Colonic mucosa (tissue), 4 donors: Measurements from ENCODE around the gene PLCD1. TPM values are rescaled to one million over a fixed set of nuclear protein-coding genes. Genes with fewer than 3 reads are reported as not detected.
A peak's percentile ranks its signal among the peaks of the same experiment; 100 is the strongest.

Experiments
- DNase-seq: peaks from one replicate; pipeline ENCODE4 v3.0.0-alpha.2; 2020
- H3K27ac ChIP-seq: fragments of 200-600 bp; one replicate; pipeline ENCODE4 v1.8.0; 2021
- H3K27me3 ChIP-seq: fragments of 200-600 bp; one replicate; pipeline ENCODE4 v1.8.0; 2021
- H3K36me3 ChIP-seq: fragments of 200-600 bp; one replicate; pipeline ENCODE4 v1.8.0; 2021
- H3K4me1 ChIP-seq: fragments of 200-600 bp; one replicate; pipeline ENCODE4 v1.8.0; 2021; ENCODE audit warnings: mild to moderate bottlenecking
- H3K4me3 ChIP-seq: fragments of 200-600 bp; one replicate; pipeline ENCODE4 v1.8.0; 2021
- H3K9ac ChIP-seq, 2 donors: one replicate each; pipeline ENCODE4 v1.7.0; 2013; ENCODE audit warnings: control low read depth in 2 of 2, low read depth in 2 of 2, low read length in 2 of 2
- H3K9me3 ChIP-seq: fragments of 200-600 bp; one replicate; pipeline ENCODE4 v1.8.0; 2021
- intact Hi-C: fragments of 100-400 bp; cut with DNase I; formaldehyde crosslinking; loops from one replicate; pipeline ENCODE4 v1.14.1; 2022
- total RNA-seq, 2 donors: library from RNA; stranded (reverse); fragmentation: NEBNext Ultra II Directional in 1 of 2; extraction: Animal tissue kit (Norgen Biotek cat#: 25700) in 1 of 2; gene quantifications; one replicate each; pipeline ENCODE4 v1.2.1, GENCODE V29; 2021
- TF ChIP-seq, protein P1 (sequence below): fragments of 200-600 bp; IDR thresholded peaks from one replicate; pipeline ENCODE4 v1.8.0; 2022; ENCODE audit warnings: antibody characterized with exemption, mild to moderate bottlenecking
- donor health status: healthy.
- donor health status: DM: no; HTN: no; CAD: no.
- donor health status: DM: no; HTN: no; CAD: no.

The PLCD1 gene
- total RNA-seq, 2 donors from 2014 or later: 46.8 to 70.0 TPM

DNA sequence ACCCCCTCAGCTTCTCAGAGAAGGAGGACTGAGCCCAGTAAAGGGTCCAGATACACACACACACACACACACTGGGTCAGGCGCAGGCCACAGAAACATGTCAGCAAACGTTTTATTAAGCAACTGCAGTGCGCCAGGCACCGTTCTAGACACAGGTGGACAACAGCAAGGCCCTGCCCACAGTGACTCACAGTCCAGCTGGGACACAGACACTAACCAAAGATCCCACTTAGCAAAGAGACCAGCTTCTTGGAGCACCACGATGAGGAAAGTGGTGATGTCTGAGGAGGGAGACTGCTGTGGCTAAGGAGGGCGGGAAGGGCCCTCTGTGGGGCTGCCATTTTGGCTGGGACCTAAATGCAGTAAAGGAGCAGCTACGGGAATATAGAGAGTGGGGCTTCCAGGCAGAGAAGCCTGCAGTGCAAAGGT, 41.7 kb downstream of the PLCD1 start:
- TF ChIP-seq, protein P1, sequence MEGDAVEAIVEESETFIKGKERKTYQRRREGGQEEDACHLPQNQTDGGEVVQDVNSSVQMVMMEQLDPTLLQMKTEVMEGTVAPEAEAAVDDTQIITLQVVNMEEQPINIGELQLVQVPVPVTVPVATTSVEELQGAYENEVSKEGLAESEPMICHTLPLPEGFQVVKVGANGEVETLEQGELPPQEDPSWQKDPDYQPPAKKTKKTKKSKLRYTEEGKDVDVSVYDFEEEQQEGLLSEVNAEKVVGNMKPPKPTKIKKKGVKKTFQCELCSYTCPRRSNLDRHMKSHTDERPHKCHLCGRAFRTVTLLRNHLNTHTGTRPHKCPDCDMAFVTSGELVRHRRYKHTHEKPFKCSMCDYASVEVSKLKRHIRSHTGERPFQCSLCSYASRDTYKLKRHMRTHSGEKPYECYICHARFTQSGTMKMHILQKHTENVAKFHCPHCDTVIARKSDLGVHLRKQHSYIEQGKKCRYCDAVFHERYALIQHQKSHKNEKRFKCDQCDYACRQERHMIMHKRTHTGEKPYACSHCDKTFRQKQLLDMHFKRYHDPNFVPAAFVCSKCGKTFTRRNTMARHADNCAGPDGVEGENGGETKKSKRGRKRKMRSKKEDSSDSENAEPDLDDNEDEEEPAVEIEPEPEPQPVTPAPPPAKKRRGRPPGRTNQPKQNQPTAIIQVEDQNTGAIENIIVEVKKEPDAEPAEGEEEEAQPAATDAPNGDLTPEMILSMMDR: no peak
- peak; percentile 64 for DNase-seq
- H3K36me3 ChIP-seq: no peaks in the 10 kb centered on the region
- peaks cover 22% of the 10 kb centered on the region for H3K4me1 ChIP-seq
- H3K27ac ChIP-seq: peak overlapping the region; percentile 91
- intact Hi-C loops: no loop called here
- H3K9me3 ChIP-seq: no peaks in the 10 kb centered on the region
- peak overlapping the region; percentile 56 to 71 for H3K9ac ChIP-seq
- no peak overlapping the region for H3K4me3 ChIP-seq
- no peaks in the 10 kb centered on the region for H3K27me3 ChIP-seq

DNA sequence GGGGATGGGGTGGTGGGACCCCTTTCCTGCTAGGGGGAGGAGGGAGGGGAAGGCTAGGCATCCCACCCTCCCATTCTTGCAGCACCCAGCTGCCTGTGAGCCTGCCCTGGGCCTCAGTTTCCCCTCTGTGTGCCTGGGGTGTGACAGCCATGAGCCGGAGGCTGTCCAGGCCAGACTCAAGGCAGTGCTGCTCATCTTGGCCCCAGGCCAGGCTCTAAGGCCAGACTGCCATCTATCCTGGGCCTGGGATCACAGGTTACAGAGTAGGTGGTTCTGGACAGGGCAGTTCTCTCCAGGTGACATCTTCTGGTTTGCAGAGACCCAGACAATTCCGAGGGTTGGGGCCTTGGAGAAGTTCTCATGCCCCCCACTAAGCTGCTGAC, 42.1 kb downstream of the PLCD1 start:
- TF ChIP-seq, protein P1: no peak
- peaks cover 22% of the 10 kb centered on the region for H3K4me1 ChIP-seq
- intact Hi-C loops: no loop called here
- H3K27ac ChIP-seq: peak overlapping the region; percentile 91
- DNase-seq: peak; percentile 67
- H3K4me3 ChIP-seq: no peak overlapping the region
- H3K9me3 ChIP-seq: no peaks in the 10 kb centered on the region
- H3K9ac ChIP-seq: peak overlapping the region; percentile 56 to 71
- H3K27me3 ChIP-seq: no peaks in the 10 kb centered on the region
- no peaks in the 10 kb centered on the region for H3K36me3 ChIP-seq

DNA sequence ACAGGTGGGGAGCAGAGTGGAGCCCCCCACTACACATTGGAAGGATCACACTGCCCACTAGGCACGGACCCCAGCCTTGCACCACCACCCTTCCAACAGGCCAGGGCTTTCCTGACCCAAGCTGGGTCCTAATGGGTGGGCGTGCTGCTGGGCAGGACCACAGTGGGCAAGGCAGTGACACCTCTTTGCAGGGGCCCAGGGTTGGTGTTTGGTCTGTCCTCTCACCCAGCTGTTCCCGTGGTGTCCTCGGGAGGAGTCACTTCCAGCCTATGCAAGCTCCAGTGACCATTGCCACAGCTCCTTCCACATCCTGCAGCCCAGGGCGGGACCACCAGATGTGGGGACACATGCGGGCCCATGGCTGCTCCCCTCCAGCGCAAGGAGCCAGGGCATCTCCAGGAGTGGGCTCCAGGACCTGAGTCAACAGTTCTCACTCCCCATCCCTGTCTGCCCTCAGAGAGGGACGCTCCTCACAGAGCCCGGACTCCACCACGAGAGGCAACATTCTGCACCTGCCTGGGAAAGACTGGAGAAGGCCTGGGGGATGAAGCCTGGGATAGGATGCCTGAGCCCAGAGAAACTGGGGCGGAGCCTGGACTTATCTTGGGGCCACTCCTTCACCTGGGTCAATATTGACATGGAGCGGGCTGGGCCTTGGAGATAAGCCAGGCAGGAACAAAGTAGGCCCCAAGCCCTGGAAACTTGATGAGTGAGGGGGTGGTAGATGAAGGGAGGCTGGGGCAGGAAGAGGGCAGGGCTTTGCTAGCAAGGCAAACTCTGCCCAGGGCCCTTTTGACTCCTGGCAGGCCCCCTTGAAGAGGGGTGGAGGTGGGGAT, 42.7 kb downstream of the PLCD1 start:
- TF ChIP-seq, protein P1: no peak
- H3K36me3 ChIP-seq: no peaks in the 10 kb centered on the region
- intact Hi-C loops: no loop called here
- peak; percentile 96 for DNase-seq
- H3K27ac ChIP-seq: peak overlapping the region; percentile 91
- no peak overlapping the region for H3K4me3 ChIP-seq
- H3K4me1 ChIP-seq: peaks cover 22% of the 10 kb centered on the region
- H3K27me3 ChIP-seq: no peaks in the 10 kb centered on the region
- H3K9ac ChIP-seq: peak overlapping the region; percentile 56 to 71
- no peaks in the 10 kb centered on the region for H3K9me3 ChIP-seq

DNA sequence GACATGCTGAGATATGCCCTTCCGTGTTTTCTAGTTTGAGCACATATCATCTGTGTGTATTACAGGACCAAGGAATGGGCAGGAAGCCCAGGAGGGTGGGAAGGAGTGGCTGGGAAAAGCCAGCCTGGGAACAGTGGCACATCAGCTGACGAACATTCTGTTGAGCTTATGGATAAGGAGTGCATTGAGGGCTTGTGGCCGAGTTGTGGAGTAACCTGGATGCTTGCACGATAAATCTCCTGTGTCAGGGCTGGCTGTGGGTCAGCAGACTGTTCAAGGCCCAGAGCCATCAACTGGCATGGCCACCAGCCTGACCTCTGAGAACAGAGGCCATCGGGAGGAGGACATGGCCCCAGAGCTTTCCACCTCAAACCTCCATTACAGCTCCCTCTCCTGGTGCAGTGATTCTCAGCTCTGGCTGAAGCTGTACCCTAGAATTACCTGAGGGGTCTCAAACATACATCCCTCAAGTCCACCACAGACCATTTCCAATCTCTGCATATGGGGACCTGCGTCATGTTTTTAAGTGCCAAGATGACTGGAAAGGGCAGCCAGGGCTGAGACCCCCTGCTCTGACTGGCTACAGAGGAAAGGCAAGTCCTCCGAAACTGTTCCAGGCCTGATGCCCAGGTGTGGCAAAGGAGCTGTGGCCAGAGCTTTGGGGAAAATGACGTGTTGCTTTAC, 43.7 kb downstream of the PLCD1 start:
- TF ChIP-seq, protein P1: no peak
- H3K27ac ChIP-seq: peak overlapping the region; percentile 91
- no peaks in the 10 kb centered on the region for H3K9me3 ChIP-seq
- no peak overlapping the region for H3K4me3 ChIP-seq
- peak; percentile 84 for DNase-seq
- H3K4me1 ChIP-seq: peaks cover 22% of the 10 kb centered on the region
- intact Hi-C loops: no loop called here
- no peaks in the 10 kb centered on the region for H3K27me3 ChIP-seq
- H3K9ac ChIP-seq: peak overlapping the region; percentile 15 to 71
- H3K36me3 ChIP-seq: no peaks in the 10 kb centered on the region

DNA sequence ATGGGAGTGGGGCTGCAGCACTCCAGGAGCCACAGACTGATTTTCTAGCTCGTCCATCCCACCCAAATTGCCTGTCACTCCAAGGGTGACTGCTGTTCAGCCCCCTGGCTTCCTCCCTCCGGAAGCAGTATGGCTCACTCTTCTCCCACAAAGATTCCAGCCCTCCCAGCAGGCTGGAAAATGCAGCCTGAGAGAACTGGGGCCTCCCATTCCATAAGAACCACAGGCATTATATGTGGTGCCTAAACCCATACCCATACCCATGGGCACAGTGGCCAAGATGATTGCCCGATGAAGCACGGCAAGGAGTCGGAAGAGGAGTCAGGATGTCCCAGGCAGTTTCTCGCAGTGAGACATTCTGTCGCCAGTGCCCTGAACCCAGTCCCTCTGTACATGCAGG, 44.8 kb downstream of the PLCD1 start:
- no peak for DNase-seq
- H3K27me3 ChIP-seq: no peaks in the 10 kb centered on the region
- peak overlapping the region in 1 of 2 donors; percentile 71 for H3K9ac ChIP-seq
- H3K4me1 ChIP-seq: peaks cover 22% of the 10 kb centered on the region
- no peaks in the 10 kb centered on the region for H3K36me3 ChIP-seq
- TF ChIP-seq, protein P1: no peak
- no peaks in the 10 kb centered on the region for H3K9me3 ChIP-seq
- intact Hi-C loops: no loop called here
- no peak overlapping the region for H3K27ac ChIP-seq
- H3K4me3 ChIP-seq: no peak overlapping the region
